Transverse colon (tissue), 4 donors: ENCODE measurements around the gene LYPD1. TPM values are rescaled to one million over a fixed set of nuclear protein-coding genes. Genes with fewer than 3 reads are reported as not detected.
"Not testable (repeated sequence)": the region's sequence is repeated elsewhere in the genome, so short reads cannot be mapped to it uniquely, and the experiment has no call there.

Source experiments
- DNase-seq: peaks from one replicate; pipeline ENCODE4 v3.0.0-alpha.2; 2019
- H3K27ac ChIP-seq, 4 donors: fragments of 200-600 bp; sonication (generic); 2 replicates each; pipeline ENCODE4 v1.5.1; 2016 to 2018; ENCODE audit warnings: inconsistent platforms in 4 of 4
- H3K27me3 ChIP-seq: fragments of 200-600 bp; sonication (generic); 2 replicates; pipeline ENCODE4 v1.5.1; 2017; ENCODE audit warnings: inconsistent platforms
- H3K36me3 ChIP-seq, 4 donors: fragments of 200-600 bp; sonication (generic); 2 replicates each; pipeline ENCODE4 v1.5.1; 2017 to 2019; ENCODE audit warnings: inconsistent platforms in 4 of 4
- H3K4me1 ChIP-seq, 4 donors: fragments of 200-600 bp; sonication (generic); 2 replicates each; pipeline ENCODE4 v1.5.1; 2017 to 2020; ENCODE audit warnings: inconsistent platforms in 4 of 4
- H3K4me3 ChIP-seq, 4 donors: fragments of 200-600 bp; sonication (generic); 1 replicate in 1 of 4; 2 replicates in 3 of 4; pipeline versions ENCODE4 v1.5.1 to v1.6.1; 2017 to 2019; ENCODE audit warnings: inconsistent platforms in 4 of 4
- H3K9me3 ChIP-seq, 2 donors: fragments of 200-600 bp; sonication (generic); 2 replicates each; pipeline ENCODE4 v1.5.1; 2017 to 2019; ENCODE audit warnings: inconsistent platforms in 2 of 2
- EP300 ChIP-seq: sonication (generic); formaldehyde crosslinking; IDR thresholded peaks from one replicate; pipeline ENCODE4 v1.6.1; 2017; ENCODE audit warnings: antibody characterized with exemption, low read depth
- POLR2A ChIP-seq: fragments of 450-650 bp; IDR thresholded peaks from one replicate; pipeline ENCODE4 v1.6.1; 2016; ENCODE audit warnings: antibody characterized with exemption, mild to moderate bottlenecking, moderate library complexity
- POLR2AphosphoS5 ChIP-seq, 3 donors: sonication (generic); formaldehyde crosslinking; IDR thresholded peaks; one replicate each; pipeline ENCODE4 v1.6.1; 2016; ENCODE audit warnings: antibody characterized with exemption in 3 of 3
- WGBS, 2 donors: methylation state at CpG; one replicate each; pipeline ENCODE4 v1.1.5; 2018; ENCODE audit warnings: low coverage in 1 of 2; 5-methylcytosine and 5-hydroxymethylcytosine counted together
- in situ Hi-C, 4 donors: fragments of 200-750 bp; cut with MboI; loops; one replicate each; pipeline versions ENCODE4 v1.15.0 to v1.15.1; 2017; ENCODE audit warnings: low sequenced_read_pairs in 3 of 4, low pct_ligation_motif_present in 1 of 4, low pct_unique_long_range_greater_than_20kb in 1 of 4
- intact Hi-C: fragments of 100-400 bp; cut with DNase I; formaldehyde crosslinking; loops from one replicate; pipeline ENCODE4 v1.15.1; 2023; ENCODE audit warnings: low total_unique reads
- total RNA-seq, 4 donors: library from RNA; depleted of rRNA; stranded (reverse); fragments of >200 nt; gene quantifications; one replicate each; pipeline ENCODE4 v1.1.0, GENCODE V29; 2016
- TF ChIP-seq, protein P1 (sequence below), 5 experiments: fragments of 200-600 bp in 3 of 5; fragments of 450-650 bp in 2 of 5; sonication (generic) in 3 of 5; IDR thresholded peaks; 1 replicate in 2 of 5; 2 replicates in 3 of 5; pipeline ENCODE4 v1.5.1; 2016 to 2017; ENCODE audit warnings: antibody characterized with exemption in 5 of 5, inconsistent platforms in 3 of 5, mild to moderate bottlenecking in 2 of 5, moderate library complexity in 1 of 5

Gene LYPD1
- total RNA-seq, 4 donors from 2014 or later, result 0.27 to 3.6 (median 0.32) TPM; not detected in 1

DNA sequence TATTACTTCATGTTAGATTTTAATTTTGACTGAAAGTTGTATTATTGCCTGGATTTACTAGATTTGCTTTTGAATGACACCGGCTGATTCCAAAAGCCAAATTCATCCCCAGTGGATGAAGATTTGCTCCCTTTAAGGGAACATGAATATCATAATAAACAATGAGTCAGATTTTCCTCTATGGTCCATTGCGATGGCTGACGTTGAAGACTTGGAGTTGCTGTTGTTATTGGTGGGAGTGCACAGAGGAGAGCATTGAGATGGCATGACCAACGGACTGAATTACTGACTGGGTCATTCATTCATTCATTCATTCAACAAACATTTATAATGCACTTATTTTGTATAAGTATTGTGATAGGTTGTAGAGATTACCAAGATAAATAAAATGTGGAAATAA lies 33.4 kb upstream of the LYPD1 start:
- DNase-seq, result no peak
- Histone ChIP-seq H3K4me3 (no peak overlapping the region), H3K4me1 (no peaks in the 10 kb centered on the region), H3K9me3 (no peaks in the 10 kb centered on the region), H3K27ac (no peak overlapping the region), H3K27me3 (no peaks in the 10 kb centered on the region), H3K36me3 (no peaks in the 10 kb centered on the region)
- intact Hi-C loops, result no loop called here
- in situ Hi-C loops, result no loop called here
- 62 to 64% methylated on average over 4 of the region's 4 CpGs for WGBS, 2 donors
- TF ChIP-seq POLR2AphosphoS5 (IDR thresholded peaks at IDR 0.05), result no peak
- no peak for TF ChIP-seq POLR2A

DNA sequence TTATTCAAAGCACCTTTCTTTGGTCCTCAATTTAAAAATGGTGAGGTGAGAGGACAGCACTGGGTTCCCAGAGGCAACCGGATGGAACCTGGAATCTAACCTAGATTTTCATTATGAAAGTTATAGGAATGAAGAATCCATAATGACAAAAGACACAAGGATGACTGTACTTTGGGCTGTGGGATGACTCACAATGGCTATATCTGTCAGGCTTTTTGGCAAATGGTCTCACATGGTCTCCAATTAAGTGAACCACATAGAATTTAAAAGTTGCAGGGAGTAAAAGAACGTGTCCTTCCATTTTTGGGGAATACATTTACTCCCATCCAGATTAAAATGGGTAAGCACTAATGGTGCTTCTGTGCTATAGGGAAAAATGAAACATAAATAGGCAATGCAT lies 31.8 kb upstream of the LYPD1 start:
- Histone ChIP-seq H3K4me3 (no peak overlapping the region), H3K27me3 (no peaks in the 10 kb centered on the region), H3K27ac (no peak overlapping the region), H3K36me3 (no peaks in the 10 kb centered on the region), H3K9me3 (no peaks in the 10 kb centered on the region), H3K4me1 (no peaks in the 10 kb centered on the region)
- in situ Hi-C loops (no loop called here), intact Hi-C loops (no loop called here)
- WGBS, 2 donors, result 57 to 70% methylated on average over 2 of the region's 2 CpGs
- no peak for DNase-seq
- TF ChIP-seq POLR2A (no peak), EP300 (no peak), POLR2AphosphoS5 (IDR thresholded peaks at IDR 0.05) (no peak)
- TF ChIP-seq, protein P1, sequence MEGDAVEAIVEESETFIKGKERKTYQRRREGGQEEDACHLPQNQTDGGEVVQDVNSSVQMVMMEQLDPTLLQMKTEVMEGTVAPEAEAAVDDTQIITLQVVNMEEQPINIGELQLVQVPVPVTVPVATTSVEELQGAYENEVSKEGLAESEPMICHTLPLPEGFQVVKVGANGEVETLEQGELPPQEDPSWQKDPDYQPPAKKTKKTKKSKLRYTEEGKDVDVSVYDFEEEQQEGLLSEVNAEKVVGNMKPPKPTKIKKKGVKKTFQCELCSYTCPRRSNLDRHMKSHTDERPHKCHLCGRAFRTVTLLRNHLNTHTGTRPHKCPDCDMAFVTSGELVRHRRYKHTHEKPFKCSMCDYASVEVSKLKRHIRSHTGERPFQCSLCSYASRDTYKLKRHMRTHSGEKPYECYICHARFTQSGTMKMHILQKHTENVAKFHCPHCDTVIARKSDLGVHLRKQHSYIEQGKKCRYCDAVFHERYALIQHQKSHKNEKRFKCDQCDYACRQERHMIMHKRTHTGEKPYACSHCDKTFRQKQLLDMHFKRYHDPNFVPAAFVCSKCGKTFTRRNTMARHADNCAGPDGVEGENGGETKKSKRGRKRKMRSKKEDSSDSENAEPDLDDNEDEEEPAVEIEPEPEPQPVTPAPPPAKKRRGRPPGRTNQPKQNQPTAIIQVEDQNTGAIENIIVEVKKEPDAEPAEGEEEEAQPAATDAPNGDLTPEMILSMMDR (IDR thresholded peaks at IDR 0.05), result no peak

DNA sequence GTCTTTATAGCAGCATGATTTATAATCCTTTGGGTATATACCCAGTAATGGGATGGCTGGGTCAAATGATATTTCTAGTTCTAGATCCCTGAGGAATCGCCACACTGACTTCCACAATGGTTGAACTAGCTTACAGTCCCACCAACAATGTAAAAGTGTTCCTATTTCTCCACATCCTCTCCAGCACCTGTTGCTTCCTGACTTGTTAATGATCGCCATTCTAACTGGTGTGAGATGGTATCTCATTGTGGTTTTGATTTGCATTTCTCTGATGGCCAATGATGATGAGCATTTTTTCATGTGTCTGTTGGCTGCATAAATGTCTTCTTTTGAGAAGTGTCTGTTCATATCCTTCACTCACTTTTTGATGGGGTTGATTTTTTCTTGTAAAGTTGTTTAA lies 29.8 kb upstream of the LYPD1 start:
- H3K27ac ChIP-seq, H3K4me1 ChIP-seq, H3K4me3 ChIP-seq, in situ Hi-C loops, H3K27me3 ChIP-seq, DNase-seq, H3K9me3 ChIP-seq, H3K36me3 ChIP-seq, intact Hi-C loops: not testable (repeated sequence)
- WGBS, 2 donors, result 90% methylated on average over 2 of the region's 2 CpGs; no CpG with 5 or more reads in 1 of the 2 donors

DNA sequence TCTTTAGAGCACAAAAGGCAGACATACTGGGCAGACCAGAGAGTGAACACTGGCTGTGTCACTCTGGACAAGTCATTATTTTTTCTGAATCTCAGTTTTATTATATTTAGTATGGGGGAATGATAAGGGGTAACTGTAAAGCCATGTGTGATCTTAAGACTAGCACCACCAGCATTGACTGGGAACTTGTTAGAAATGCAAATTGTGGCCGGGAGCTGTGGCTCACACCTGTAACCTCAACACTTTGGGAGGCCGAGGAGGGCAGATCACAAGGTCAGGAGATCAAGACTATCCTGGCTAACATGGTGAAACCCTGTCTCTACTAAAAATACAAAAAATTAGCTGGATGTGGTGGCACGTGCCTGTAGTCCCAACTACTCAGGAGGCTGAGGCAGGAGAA lies 28.3 kb upstream of the LYPD1 start:
- H3K27me3 ChIP-seq, in situ Hi-C loops, H3K27ac ChIP-seq, DNase-seq, H3K4me1 ChIP-seq, H3K36me3 ChIP-seq, intact Hi-C loops, H3K4me3 ChIP-seq, H3K9me3 ChIP-seq: not testable (repeated sequence)
- WGBS, 2 donors, result 75 to 80% methylated on average over 2 to 3 of the region's 3 CpGs

DNA sequence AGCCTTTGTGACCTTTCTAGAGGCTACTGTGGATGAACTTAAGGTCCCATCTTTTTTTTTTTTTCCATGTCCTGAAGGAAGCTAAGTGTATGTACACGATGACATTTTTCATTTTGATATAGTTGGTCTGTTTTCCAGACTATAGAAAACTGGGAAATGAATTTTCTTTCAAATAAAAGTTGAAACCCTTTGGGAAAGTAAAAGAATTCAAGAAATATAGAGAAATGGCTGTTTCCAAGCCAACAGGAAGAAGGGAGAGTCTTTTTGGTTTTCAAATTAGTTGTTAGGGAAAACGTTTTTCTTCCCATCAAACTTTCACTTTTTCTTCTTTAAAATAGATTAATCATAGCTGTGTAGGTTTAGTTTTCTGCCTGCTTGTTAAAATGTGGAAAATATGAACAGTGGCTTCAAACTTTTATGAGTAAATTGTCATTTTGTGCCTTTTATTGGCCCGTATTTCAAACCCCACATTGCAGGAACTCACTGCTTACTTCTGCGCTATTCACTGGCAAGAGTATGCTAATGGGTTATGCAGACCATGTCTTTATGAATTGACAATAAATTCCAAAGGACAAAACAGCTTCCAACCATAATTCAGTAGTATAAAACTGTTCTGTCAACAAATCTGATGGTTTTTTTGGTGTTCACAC lies 27.7 kb upstream of the LYPD1 start:
- in situ Hi-C loops, result no loop called here

More for the DNA sequence above, 27.7 kb upstream of the LYPD1 start:
- intact Hi-C loops, result no loop called here
- Histone ChIP-seq H3K4me3 (no peak overlapping the region), H3K9me3 (no peaks in the 10 kb centered on the region), H3K27ac (no peak overlapping the region), H3K4me1 (no peaks in the 10 kb centered on the region), H3K36me3 (no peaks in the 10 kb centered on the region), H3K27me3 (no peaks in the 10 kb centered on the region)
- DNase-seq, result no peak
- 51 to 58% methylated on average over 4 of the region's 4 CpGs for WGBS, 2 donors
- no peak for TF ChIP-seq POLR2AphosphoS5 (IDR thresholded peaks at IDR 0.05)
- no peak for TF ChIP-seq EP300
- TF ChIP-seq, protein P1 (IDR thresholded peaks at IDR 0.05), result no peak
- no peak for TF ChIP-seq POLR2A
